GM20000 (cell line): Measurements from ENCODE around the gene TOP1.

Source experiments
- DNase-seq: peaks from one replicate; pipeline ENCODE4 v3.0.0; 2012; ENCODE audit warnings: low spot score
- TF ChIP-seq, protein P1 (sequence below): IDR thresholded peaks from 2 replicates; pipeline ENCODE4 v1.5.1; 2012; ENCODE audit warnings: mild to moderate bottlenecking, control low read depth; ENCODE audit errors: extremely low read depth, missing control alignments

TOP1 gene

DNA sequence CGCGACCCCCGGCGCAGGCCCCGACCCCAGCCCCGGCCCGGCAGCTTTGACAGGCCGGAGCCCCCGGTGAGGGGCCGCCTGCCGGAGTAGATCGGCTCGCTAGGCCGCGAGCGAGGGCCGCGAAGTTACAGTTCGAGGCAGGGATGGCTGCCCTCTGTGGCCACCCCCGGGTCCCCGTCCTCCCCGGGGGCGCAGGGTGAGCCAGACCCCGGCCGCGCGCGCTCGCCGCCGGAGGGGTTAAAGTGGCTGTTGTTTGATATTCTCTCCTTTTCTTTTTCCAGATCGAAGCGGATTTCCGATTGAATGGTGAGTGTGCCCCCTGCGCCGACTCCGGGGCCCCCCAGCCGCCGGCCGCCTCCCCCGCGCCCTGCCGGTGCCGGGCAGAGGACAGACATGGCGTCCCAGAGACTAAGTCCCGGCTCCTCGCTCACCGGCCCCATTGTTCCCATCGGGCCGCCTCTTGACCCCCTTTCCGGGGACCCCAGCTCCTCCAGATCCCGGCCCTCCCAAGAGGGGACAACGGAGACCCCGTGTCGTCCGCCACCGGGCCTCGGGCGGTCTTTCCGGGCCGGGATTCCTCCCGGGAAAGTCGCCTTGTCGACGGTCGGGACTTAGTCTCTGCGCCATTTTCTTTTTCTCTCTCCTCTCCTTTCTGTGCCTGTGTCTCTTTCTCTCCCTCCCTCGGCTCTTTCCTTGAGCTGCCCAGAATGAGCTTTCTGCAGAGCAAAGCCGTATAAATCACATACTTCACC is 704 bp downstream of the TOP1 start:
- peak; percentile 61 for DNase-seq
- TF ChIP-seq, protein P1, sequence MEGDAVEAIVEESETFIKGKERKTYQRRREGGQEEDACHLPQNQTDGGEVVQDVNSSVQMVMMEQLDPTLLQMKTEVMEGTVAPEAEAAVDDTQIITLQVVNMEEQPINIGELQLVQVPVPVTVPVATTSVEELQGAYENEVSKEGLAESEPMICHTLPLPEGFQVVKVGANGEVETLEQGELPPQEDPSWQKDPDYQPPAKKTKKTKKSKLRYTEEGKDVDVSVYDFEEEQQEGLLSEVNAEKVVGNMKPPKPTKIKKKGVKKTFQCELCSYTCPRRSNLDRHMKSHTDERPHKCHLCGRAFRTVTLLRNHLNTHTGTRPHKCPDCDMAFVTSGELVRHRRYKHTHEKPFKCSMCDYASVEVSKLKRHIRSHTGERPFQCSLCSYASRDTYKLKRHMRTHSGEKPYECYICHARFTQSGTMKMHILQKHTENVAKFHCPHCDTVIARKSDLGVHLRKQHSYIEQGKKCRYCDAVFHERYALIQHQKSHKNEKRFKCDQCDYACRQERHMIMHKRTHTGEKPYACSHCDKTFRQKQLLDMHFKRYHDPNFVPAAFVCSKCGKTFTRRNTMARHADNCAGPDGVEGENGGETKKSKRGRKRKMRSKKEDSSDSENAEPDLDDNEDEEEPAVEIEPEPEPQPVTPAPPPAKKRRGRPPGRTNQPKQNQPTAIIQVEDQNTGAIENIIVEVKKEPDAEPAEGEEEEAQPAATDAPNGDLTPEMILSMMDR, result no peak

DNA sequence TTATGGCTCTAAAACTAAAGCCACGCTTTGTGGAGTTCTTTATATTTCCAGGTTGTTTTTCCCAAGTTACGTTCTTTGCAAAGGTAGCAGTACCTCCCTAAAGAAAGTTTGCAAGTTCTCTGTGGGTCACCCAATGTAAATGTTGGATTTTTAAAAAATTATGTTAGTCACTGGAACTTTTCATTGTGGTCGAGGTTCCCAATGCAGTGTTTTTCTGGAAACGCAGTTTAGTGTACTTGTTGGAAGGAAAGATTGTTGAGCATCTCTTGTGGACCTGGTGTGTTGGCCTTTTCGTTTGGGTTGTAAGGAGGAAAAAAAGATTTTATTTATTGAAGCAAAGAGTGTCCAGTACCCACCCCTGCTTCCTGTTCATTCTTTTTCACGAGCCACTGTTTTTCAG is 1.4 kb downstream of the TOP1 start:
- no peak for DNase-seq
- TF ChIP-seq, protein P1, result no peak

DNA sequence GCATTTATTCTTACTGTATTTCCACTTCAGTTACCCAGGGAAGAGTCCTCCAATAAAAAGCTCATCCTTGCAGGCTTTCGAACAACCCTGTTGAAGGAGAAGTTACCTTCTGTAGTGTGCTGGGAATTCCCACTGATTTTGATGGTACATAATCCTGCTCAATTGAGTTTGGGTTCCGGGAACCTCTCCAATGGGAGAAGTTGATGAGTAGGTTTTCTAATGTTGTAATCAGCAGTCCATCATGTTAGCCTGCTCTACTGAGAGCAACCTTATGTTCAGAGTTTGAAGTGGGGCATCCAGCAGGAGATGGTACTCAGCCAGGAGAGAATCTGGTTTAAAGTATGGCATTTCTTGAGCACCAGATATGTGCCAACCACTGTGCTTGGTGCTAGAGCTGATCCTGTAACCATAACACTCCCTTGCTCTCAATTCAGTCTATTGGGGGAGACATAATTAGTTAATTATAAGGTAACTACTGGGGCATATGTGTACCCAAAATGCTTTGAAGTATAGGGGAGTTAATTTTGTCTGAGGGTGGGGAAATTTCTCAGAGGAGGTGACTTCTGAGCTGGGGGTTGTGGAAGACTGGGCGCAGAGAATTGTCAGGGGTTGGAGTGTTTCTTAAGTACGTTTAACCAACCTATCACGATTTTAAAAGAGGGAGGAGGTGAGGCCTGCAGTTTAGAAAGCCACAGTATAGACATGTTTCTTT is 2.1 kb downstream of the TOP1 start:
- TF ChIP-seq, protein P1, result no peak
- no peak for DNase-seq

DNA sequence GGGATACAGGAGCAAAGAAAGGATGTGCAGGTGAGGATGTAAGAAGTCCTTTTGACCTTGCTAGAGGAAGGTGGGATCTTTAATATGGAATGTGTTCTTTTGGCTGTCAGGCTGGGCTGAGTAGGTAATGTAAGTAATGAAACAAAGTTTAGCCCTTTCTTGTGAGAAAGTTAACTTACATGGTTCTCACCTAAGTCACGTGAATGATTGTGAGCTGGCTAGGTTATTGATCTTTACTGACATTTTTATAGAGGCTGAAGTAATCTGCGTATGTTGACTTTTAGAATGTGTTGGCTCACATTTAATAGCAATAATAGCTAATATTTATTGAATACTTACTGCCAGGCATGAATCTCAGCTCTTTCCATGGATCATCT is 2.6 kb downstream of the TOP1 start:
- no peak for DNase-seq
- TF ChIP-seq, protein P1, result no peak

DNA sequence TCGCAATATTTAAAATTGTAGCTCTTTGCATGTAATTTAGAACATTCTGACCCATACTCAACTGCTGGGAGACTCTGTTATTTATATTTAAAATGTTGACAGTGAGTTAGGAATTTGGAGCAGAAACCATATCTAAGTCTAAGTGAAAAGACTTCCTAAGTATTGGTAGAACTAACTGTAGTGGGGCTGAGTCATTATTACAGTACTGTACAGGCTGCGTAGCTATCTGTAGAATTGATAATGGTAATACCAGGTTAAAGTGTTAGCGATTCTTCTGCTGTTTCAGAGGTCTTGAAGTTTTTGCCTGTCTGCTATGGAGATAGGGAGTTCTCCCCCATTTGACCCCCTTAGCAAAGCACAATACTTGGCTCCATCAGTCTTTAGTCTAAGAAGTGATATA is 3.6 kb downstream of the TOP1 start:
- DNase-seq, result no peak
- TF ChIP-seq, protein P1, result no peak

DNA sequence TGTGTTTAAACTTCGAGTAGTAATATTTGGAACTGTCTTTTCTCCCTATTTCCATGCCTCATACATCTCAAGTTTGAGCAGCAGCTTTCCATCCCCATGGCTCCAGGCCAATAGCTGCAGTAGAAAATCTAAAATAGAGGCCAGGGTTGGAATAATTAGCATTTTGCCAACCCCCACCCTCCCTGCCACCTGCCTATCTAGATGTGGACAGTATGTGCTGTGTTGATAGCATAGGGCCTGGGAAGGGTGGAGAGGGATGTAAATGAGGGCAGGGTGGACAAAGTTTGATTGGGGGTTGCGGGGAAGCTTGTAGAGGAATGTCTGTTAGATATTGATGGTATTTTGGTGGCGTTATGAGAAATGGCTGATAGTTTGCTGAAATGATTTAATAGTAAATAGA is 5.6 kb downstream of the TOP1 start:
- no peak for DNase-seq
- TF ChIP-seq, protein P1, result no peak

DNA sequence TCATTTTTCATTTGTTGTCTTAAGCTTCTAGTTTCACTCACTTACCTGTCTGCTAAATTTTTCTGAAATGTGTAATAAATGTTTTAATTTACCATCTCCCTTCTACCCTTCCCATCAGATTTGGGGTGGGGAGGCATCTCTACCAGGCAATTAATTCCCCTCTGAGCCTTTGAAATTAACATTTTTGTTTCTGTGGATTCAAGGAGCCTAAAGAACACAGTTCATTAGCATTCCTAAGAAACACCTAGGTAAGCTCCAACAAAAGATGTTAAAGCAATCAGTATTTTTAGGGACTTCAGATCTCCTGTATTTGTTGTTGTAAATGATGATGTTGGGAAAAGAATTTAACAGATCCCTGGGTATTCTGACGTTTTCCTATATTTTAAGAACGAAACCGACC is 6.6 kb downstream of the TOP1 start:
- TF ChIP-seq, protein P1, result no peak
- DNase-seq, result no peak
